Effector memory CD4-positive, alpha-beta T cell (primary cell): Measurements from ENCODE around the gene ZMIZ1.

Experiments used
- DNase-seq, 3 donors: peaks; one replicate each; pipeline ENCODE4 v3.0.0-alpha.2; 2020
- H3K27ac ChIP-seq: 2 replicates; pipeline ENCODE4 v1.7.0; 2013; ENCODE audit warnings: mild to moderate bottlenecking, low read length, moderate library complexity; ENCODE audit not compliant: insufficient read depth, poor library complexity, severe bottlenecking
- H3K27me3 ChIP-seq: replicated peaks from 2 replicates; pipeline ENCODE4 v1.7.0; 2013; ENCODE audit warnings: mild to moderate bottlenecking, low read length; ENCODE audit not compliant: insufficient read depth, control insufficient read depth, poor library complexity, severe bottlenecking
- H3K36me3 ChIP-seq: 2 replicates; pipeline ENCODE4 v1.7.0; 2013; ENCODE audit warnings: mild to moderate bottlenecking, low read length, moderate library complexity; ENCODE audit not compliant: control insufficient read depth, insufficient read depth
- H3K4me1 ChIP-seq: 2 replicates; pipeline ENCODE4 v1.7.0; 2013; ENCODE audit warnings: low read length, mild to moderate bottlenecking; ENCODE audit not compliant: control insufficient read depth, insufficient read depth, poor library complexity, severe bottlenecking
- H3K4me3 ChIP-seq: 2 replicates; pipeline ENCODE4 v1.7.0; 2013; ENCODE audit warnings: low read length, low read depth, mild to moderate bottlenecking; ENCODE audit not compliant: insufficient read depth, poor library complexity, severe bottlenecking
- H3K9me3 ChIP-seq: 2 replicates; pipeline ENCODE4 v1.7.0; 2013; ENCODE audit warnings: mild to moderate bottlenecking, low read length, moderate library complexity; ENCODE audit not compliant: control insufficient read depth

ZMIZ1 gene

DNA sequence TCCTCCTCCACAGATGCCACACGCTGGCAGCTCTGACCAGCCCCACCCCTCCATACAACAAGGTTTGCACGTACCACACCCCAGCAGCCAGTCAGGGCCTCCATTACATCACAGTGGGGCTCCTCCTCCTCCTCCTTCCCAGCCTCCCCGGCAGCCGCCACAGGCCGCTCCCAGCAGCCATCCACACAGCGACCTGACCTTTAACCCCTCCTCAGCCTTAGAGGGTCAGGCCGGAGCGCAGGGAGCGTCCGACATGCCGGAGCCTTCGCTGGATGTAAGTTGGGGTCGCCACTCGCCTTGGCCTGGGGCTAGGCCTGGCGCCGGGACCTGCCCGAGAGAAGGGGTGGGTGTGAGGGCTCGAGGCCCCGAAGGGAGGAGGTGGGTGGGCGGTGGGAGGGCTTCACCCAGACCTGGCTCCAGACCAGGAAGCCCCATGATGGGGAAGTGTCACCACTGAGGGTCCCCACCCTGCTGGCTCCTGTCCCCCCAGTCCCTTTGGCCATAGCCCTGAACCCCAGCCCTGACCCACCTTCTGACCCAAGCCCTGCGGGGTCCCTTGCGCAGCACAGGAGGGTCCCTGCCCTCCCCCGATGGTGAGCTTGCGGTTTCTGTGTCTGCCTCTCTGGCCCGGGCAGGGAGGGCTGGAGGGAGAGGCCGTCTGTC lies 242.3 kb downstream of the ZMIZ1 start:
- H3K36me3 ChIP-seq: peaks cover 41% of the 10 kb centered on the region
- H3K27ac ChIP-seq: no peak overlapping the region

DNA sequence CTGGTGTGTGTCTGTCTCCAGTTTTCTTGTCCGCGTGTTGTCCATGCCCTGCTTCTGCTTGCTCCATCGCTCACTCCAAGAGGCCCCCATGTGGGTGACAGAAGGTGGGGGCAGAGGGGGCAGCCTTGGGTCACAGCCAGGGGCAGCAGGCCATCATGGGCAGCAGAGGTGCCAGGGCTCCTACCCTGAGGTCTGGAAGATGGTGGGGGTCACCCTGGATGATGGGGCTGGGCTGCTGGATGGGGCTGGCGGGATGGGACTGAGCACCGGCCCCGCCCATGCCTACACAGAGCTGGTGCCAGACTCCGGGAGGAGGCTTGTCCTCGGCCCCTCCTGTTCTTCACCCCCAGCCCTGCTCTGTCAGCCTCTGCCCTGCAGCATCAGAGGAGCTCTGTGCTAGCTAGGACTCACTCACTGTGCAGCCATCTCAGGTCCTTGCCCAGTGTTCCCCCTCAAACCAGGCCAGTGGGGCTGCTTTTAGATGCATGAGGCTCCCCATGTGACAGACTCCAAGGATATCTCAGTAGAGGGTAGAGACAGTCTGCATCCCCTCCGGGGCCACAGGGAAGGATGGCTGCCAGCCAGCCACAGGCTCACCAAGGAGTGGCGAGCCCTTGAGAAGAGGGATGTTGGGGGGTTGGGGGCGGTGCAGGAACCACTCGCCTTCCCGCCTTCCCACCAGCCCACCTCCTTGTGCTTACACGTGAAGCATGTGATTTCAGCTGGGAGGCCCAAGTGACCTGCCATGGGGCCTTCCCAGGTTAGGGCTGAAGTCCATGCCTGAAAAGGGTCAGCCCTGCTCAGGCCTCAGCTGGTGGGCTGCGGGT lies 243.0 kb downstream of the ZMIZ1 start:
- Histone ChIP-seq H3K4me1 (peaks cover 8% of the 10 kb centered on the region), H3K27ac (no peak overlapping the region), H3K9me3 (no peaks in the 10 kb centered on the region), H3K36me3 (peaks cover 33% of the 10 kb centered on the region), H3K27me3 (no peaks in the 10 kb centered on the region), H3K4me3 (no peak overlapping the region)
- no peak for DNase-seq

More for the DNA sequence above, 242.3 kb downstream of the ZMIZ1 start:
- DNase-seq: no peak
- H3K4me3 ChIP-seq: no peak overlapping the region
- peaks cover under 1% of the 10 kb centered on the region for H3K4me1 ChIP-seq
- no peaks in the 10 kb centered on the region for H3K27me3 ChIP-seq
- H3K9me3 ChIP-seq: no peaks in the 10 kb centered on the region

DNA sequence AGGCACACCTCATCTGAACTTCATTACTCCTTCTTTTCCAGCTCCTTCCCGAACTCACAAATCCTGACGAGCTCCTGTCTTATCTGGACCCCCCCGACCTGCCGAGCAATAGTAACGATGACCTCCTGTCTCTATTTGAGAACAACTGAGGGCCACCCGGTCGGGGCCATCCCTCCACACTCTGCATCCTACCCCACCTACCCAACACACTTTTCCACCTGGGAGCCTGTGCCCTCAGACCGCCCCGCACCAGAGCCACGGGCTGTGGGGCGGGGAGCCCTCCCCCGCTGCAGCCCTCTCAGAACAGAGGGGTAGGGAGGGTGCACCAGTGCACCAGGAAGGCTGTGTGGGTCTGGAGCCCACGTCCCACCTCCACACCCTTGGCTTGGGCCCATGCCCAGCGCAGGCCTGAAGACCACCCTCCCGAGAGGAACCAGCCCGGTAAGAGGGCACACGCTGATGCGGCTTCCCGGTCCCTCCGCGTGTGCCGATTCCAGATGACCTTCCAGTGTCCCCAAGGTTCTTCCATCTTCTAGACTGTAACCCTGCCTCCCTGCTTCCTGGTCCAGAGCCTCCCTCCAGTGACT lies 243.9 kb downstream of the ZMIZ1 start:
- DNase-seq: no peak
- no peaks in the 10 kb centered on the region for H3K9me3 ChIP-seq
- peaks cover 24% of the 10 kb centered on the region for H3K36me3 ChIP-seq
- H3K27me3 ChIP-seq: no peaks in the 10 kb centered on the region
- no peak overlapping the region for H3K4me3 ChIP-seq
- no peak overlapping the region for H3K27ac ChIP-seq
- peaks cover 17% of the 10 kb centered on the region for H3K4me1 ChIP-seq

- no peak for DNase-seq
- Histone ChIP-seq H3K9me3 (no peaks in the 10 kb centered on the region), H3K36me3 (peaks cover 18% of the 10 kb centered on the region), H3K4me3 (no peak overlapping the region), H3K4me1 (peaks cover 23% of the 10 kb centered on the region), H3K27ac (no peak overlapping the region), H3K27me3 (no peaks in the 10 kb centered on the region)
Observed at GRCh38 chr10:79313320-79313719, 244.6 kb downstream of the ZMIZ1 start.

- Histone ChIP-seq H3K36me3 (peaks cover 13% of the 10 kb centered on the region), H3K4me3 (no peak overlapping the region), H3K9me3 (no peaks in the 10 kb centered on the region), H3K27ac (no peak overlapping the region), H3K27me3 (no peaks in the 10 kb centered on the region), H3K4me1 (peaks cover 28% of the 10 kb centered on the region)
- no peak for DNase-seq
Observed at GRCh38 chr10:79313911-79314439, 245.2 kb downstream of the ZMIZ1 start.

DNA sequence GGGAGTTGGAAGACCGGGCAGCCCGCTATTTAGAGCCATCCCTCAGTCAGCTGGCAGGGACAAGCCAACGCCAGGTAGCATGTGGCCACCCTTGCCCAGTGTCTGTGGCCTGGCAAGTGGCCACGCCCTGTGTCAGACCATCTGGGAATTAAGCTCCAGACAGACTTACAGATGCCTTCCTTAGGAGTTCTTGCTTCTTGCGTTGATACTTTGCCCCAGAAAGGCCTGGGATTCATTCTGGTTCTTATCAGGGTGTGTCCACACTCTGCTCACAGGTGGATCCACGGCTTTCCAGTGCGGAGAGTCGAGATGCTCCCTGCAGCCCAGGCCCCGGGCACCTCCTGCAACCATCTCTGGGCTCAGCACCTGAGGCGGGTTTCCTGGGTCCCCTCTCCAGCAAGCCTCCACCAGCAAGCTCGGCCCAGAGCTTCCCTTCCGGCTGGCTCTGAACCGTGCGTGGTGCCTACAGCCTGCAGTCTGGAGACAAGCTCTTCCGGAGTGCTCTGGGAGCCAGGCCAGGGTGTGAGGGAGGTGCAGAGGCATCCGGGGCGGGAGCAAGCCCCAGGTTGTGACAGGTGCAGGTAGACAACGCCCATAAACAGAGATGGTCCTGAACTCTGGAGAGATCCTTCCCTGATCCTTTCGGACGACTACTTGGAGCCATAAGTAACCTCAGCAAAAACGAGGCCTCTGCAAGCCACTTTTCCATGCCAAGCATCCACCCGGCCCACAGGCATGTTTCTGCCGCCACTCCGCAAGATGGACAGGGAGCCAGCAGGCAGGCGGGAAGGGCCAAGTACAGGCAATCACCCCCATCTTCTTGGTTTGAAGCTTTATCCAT lies 246.2 kb downstream of the ZMIZ1 start:
- Histone ChIP-seq H3K9me3 (no peaks in the 10 kb centered on the region), H3K36me3 (peaks cover 8% of the 10 kb centered on the region), H3K4me1 (peaks cover 28% of the 10 kb centered on the region), H3K27me3 (no peaks in the 10 kb centered on the region), H3K4me3 (no peak overlapping the region), H3K27ac (no peak overlapping the region)
- DNase-seq: no peak

GRCh38 chr10:79315602-79315920 lies 246.8 kb downstream of the ZMIZ1 start:
- H3K36me3 ChIP-seq: peaks cover 8% of the 10 kb centered on the region

GRCh38 chr10:79316671-79317431 lies 248.1 kb downstream of the ZMIZ1 start:
- Histone ChIP-seq H3K27me3 (no peaks in the 10 kb centered on the region), H3K4me3 (peak overlapping the region; percentile 18), H3K27ac (no peak overlapping the region), H3K36me3 (peaks cover 8% of the 10 kb centered on the region), H3K9me3 (no peaks in the 10 kb centered on the region), H3K4me1 (peaks cover 35% of the 10 kb centered on the region)
- no peak for DNase-seq

More at GRCh38 chr10:79315602-79315920, 246.8 kb downstream of the ZMIZ1 start:
- no peak overlapping the region for H3K27ac ChIP-seq
- no peaks in the 10 kb centered on the region for H3K9me3 ChIP-seq
- no peak overlapping the region for H3K4me3 ChIP-seq
- no peaks in the 10 kb centered on the region for H3K27me3 ChIP-seq
- H3K4me1 ChIP-seq: peaks cover 28% of the 10 kb centered on the region
- no peak for DNase-seq

- no peaks in the 10 kb centered on the region for H3K9me3 ChIP-seq
- no peak overlapping the region for H3K4me3 ChIP-seq
- no peak overlapping the region for H3K27ac ChIP-seq
- no peaks in the 10 kb centered on the region for H3K27me3 ChIP-seq
- H3K4me1 ChIP-seq: peaks cover 49% of the 10 kb centered on the region
- no peaks in the 10 kb centered on the region for H3K36me3 ChIP-seq
- DNase-seq: no peak
Observed at GRCh38 chr10:79318369-79318768, 249.6 kb downstream of the ZMIZ1 start.
